Measurements from ENCODE around the gene ACACB.
A peak's percentile ranks its signal among the peaks of the same experiment; 100 is the strongest.

Gene ACACB

GRCh38 chr12:109174468-109174867, 58.1 kb downstream of the ACACB start:
- no peak for DNase-seq (ENCODE audit: low spot score)

GRCh38 chr12:109178532-109178931, 62.1 kb downstream of the ACACB start:
- no peak for DNase-seq (ENCODE audit: low spot score)

GRCh38 chr12:109179927-109180326, 63.5 kb downstream of the ACACB start:
- DNase-seq (ENCODE audit: low spot score) = no peak

- DNase-seq (ENCODE audit: low spot score) = no peak
Measured at GRCh38 chr12:109182041-109182839, 65.9 kb downstream of the ACACB start.

- DNase-seq (ENCODE audit: low spot score) = no peak
Measured at GRCh38 chr12:109185441-109185840, 69.1 kb downstream of the ACACB start.

GRCh38 chr12:109186993-109187653, 70.7 kb downstream of the ACACB start:
- DNase-seq (ENCODE audit: low spot score) = no peak

GRCh38 chr12:109188108-109188712, 71.8 kb downstream of the ACACB start:
- no peak for DNase-seq (ENCODE audit: low spot score)

- no peak for DNase-seq (ENCODE audit: low spot score)
Measured at GRCh38 chr12:109189291-109189690, 72.9 kb downstream of the ACACB start.

- DNase-seq (ENCODE audit: low spot score) = peak; percentile 17
Measured at GRCh38 chr12:109191621-109192250, 75.3 kb downstream of the ACACB start.

GRCh38 chr12:109192358-109192757, 76.0 kb downstream of the ACACB start:
- DNase-seq (ENCODE audit: low spot score) = peak; percentile 86

- DNase-seq (ENCODE audit: low spot score) = no peak
Measured at GRCh38 chr12:109193896-109194295, 77.5 kb downstream of the ACACB start.

- no peak for DNase-seq (ENCODE audit: low spot score)
Measured at GRCh38 chr12:109196332-109196731, 79.9 kb downstream of the ACACB start.

- no peak for DNase-seq (ENCODE audit: low spot score)
Measured at GRCh38 chr12:109197327-109197726, 80.9 kb downstream of the ACACB start.

GRCh38 chr12:109199324-109199723, 82.9 kb downstream of the ACACB start:
- no peak for DNase-seq (ENCODE audit: low spot score)

- no peak for DNase-seq (ENCODE audit: low spot score)
Measured at GRCh38 chr12:109200825-109201495, 84.6 kb downstream of the ACACB start.

- DNase-seq (ENCODE audit: low spot score) = no peak
Measured at GRCh38 chr12:109201496-109201885, 85.1 kb downstream of the ACACB start.

- DNase-seq (ENCODE audit: low spot score) = no peak
Measured at GRCh38 chr12:109202770-109203169, 86.4 kb downstream of the ACACB start.

- DNase-seq (ENCODE audit: low spot score) = no peak
Measured at GRCh38 chr12:109203480-109203879, 87.1 kb downstream of the ACACB start.

GRCh38 chr12:109209082-109209481, 92.7 kb downstream of the ACACB start:
- DNase-seq (ENCODE audit: low spot score) = no peak

GRCh38 chr12:109212460-109213115, 96.2 kb downstream of the ACACB start:
- DNase-seq (ENCODE audit: low spot score) = no peak

GRCh38 chr12:109214131-109214530, 97.7 kb downstream of the ACACB start:
- DNase-seq (ENCODE audit: low spot score) = no peak

- DNase-seq (ENCODE audit: low spot score) = no peak
Measured at GRCh38 chr12:109218996-109219395, 102.6 kb downstream of the ACACB start.
